ENCODE results near the gene CCR2. TPM values are rescaled to one million over a fixed set of nuclear protein-coding genes. Genes with fewer than 3 reads are reported as not detected.
"Not testable (repeated sequence)": the region's sequence is repeated elsewhere in the genome, so short reads cannot be mapped to it uniquely, and the experiment has no call there.

The CCR2 gene
- polyA plus RNA-seq, 1 experiment, result not detected

DNA sequence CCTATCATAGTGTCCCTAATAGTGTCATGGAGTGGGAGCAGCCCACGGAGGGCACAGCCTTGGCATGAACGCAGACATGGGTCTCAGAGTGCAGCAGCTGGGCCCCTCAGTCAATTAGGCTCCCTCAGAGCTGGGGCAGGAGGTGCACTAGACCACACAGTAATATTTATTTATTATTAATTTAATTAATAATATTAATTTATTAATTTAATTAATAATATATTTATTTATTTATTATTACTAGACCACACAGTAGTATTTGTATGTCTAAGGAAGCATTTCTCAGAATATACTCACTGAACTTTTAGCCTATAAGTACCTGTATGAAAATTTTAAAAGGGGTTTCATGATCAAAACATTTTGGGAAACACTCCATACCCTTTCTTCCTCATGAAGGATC lies 47.7 kb downstream of the CCR2 start:
- H3K36me3 ChIP-seq (ENCODE audit: control insufficient read depth, insufficient read depth, low read length), result no peaks in the 10 kb centered on the region
- CTCF ChIA-PET, result no interaction called here
- H3K4me3 ChIP-seq (ENCODE audit: low read depth, low read length), result no peak overlapping the region
- H3K27me3 ChIP-seq (ENCODE audit: control insufficient read depth, insufficient read depth, low read length), result peaks cover 1% of the 10 kb centered on the region
- TF ChIP-seq, protein P1, sequence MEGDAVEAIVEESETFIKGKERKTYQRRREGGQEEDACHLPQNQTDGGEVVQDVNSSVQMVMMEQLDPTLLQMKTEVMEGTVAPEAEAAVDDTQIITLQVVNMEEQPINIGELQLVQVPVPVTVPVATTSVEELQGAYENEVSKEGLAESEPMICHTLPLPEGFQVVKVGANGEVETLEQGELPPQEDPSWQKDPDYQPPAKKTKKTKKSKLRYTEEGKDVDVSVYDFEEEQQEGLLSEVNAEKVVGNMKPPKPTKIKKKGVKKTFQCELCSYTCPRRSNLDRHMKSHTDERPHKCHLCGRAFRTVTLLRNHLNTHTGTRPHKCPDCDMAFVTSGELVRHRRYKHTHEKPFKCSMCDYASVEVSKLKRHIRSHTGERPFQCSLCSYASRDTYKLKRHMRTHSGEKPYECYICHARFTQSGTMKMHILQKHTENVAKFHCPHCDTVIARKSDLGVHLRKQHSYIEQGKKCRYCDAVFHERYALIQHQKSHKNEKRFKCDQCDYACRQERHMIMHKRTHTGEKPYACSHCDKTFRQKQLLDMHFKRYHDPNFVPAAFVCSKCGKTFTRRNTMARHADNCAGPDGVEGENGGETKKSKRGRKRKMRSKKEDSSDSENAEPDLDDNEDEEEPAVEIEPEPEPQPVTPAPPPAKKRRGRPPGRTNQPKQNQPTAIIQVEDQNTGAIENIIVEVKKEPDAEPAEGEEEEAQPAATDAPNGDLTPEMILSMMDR (IDR thresholded peaks at IDR 0.05; ENCODE audit: insufficient read depth, low read depth, low read length), result no peak
- POLR2A ChIA-PET, result no interaction called here
- no peak for DNase-seq (ENCODE audit: low read depth)

DNA sequence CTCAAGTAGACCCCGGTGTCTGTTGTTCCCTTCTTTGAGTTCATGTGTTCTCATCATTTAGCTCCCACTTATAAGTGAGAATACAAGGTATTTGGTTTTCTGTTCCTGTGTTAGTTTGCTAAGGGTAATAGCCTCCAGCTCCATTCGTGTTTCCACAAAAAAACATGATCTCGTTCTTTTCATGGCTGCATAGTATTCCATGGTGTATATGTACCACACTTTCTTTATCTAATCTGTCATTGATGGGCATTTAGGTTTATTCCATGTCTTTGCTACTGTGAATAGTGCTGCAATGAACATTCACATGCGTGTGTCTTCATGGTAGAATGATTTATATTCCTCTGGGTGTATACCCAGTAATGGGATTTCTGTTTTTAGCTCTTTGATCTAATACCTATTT lies 49.0 kb downstream of the CCR2 start:
- H3K4me3 ChIP-seq (ENCODE audit: low read depth, low read length); DNase-seq (ENCODE audit: low read depth); H3K36me3 ChIP-seq (ENCODE audit: control insufficient read depth, insufficient read depth, low read length); H3K27me3 ChIP-seq (ENCODE audit: control insufficient read depth, insufficient read depth, low read length); POLR2A ChIA-PET: not testable (repeated sequence)
- CTCF ChIA-PET, result interaction anchor here (0.9 kb wide), 1 partner anchor 25 kb away, joined by 3 read pairs; no protein-coding TSS in a partner anchor

GRCh38 chr3:46405301-46406019 lies 51.5 kb downstream of the CCR2 start:
- DNase-seq (ENCODE audit: low read depth), result no peak
- TF ChIP-seq, protein P1 (IDR thresholded peaks at IDR 0.05; ENCODE audit: insufficient read depth, low read depth, low read length), result no peak
- ChIA-PET CTCF (no interaction called here), POLR2A (no interaction called here)
- Histone ChIP-seq H3K27me3 (ENCODE audit: control insufficient read depth, insufficient read depth, low read length) (peaks cover 1% of the 10 kb centered on the region; the same call in 1 of the 2 replicates), H3K36me3 (ENCODE audit: control insufficient read depth, insufficient read depth, low read length) (no peaks in the 10 kb centered on the region), H3K4me3 (ENCODE audit: low read depth, low read length) (no peak overlapping the region)

DNA sequence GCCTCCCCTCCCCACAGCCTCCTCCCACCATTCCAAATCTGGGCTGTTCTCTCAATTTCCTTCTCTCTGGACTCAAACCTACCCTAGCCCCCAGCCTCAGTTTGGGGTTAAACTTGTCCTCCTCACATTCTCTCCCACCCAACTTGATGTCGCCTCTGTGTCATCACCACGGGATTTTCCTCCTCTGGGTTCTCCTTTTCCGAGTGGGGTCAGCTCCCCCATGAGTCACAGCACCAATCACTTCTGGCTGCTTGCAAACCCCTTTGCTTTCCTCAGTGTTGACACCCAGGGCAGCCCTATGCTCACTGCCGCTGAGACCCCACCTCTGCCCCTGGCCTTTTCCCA lies 52.5 kb downstream of the CCR2 start:
- DNase-seq (ENCODE audit: low read depth), result no peak
- Histone ChIP-seq H3K4me3 (ENCODE audit: low read depth, low read length) (no peak overlapping the region), H3K27me3 (ENCODE audit: control insufficient read depth, insufficient read depth, low read length) (no peaks in the 10 kb centered on the region; the same call in 1 of the 2 replicates), H3K36me3 (ENCODE audit: control insufficient read depth, insufficient read depth, low read length) (no peaks in the 10 kb centered on the region)
- TF ChIP-seq, protein P1 (IDR thresholded peaks at IDR 0.05; ENCODE audit: insufficient read depth, low read depth, low read length), result no peak
- CTCF ChIA-PET, result interaction anchor here (3.1 kb wide), 1 partner anchor 7 kb away, joined by 11 read pairs; no protein-coding TSS in a partner anchor
- POLR2A ChIA-PET, result no interaction called here

GRCh38 chr3:46406788-46407611 lies 53.1 kb downstream of the CCR2 start, which contains the start of the genes CCR5AS and CCRL2:
CCR5AS (minus strand) TSS chr3:46407066.
CCRL2 (plus strand) TSS chr3:46407259; CDS start chr3:46408080, 821 bp downstream.
- POLR2A ChIA-PET, result no interaction called here
- TF ChIP-seq, protein P1 (IDR thresholded peaks at IDR 0.05; ENCODE audit: insufficient read depth, low read depth, low read length), result no peak
- CTCF ChIA-PET, result interaction anchor here (1.3 to 3.1 kb wide), 2 partner anchors 8 to 18 kb away, joined by 3 to 11 read pairs; no protein-coding TSS in a partner anchor
- no peak for DNase-seq (ENCODE audit: low read depth)
- Histone ChIP-seq H3K27me3 (ENCODE audit: control insufficient read depth, insufficient read depth, low read length) (no peaks in the 10 kb centered on the region; the same call in 1 of the 2 replicates), H3K4me3 (ENCODE audit: low read depth, low read length) (no peak within 1 kb of the TSS), H3K36me3 (ENCODE audit: control insufficient read depth, insufficient read depth, low read length) (no peaks in the 10 kb centered on the region)

Data from BJ (cell line).